MM.1S (cell line): ENCODE data around the gene MRPL1.

Experiments used
- DNase-seq: peaks from one replicate; pipeline ENCODE4 v3.0.0-alpha.2; 2015
- H2AFZ ChIP-seq: fragments of 300-600 bp; sonication (generic); 2 replicates; pipeline ENCODE4 v1.6.0; 2016; ENCODE audit warnings: antibody characterized with exemption, low read length
- H3F3A ChIP-seq: fragments of 300-600 bp; sonication (generic); 2 replicates; pipeline ENCODE4 v1.6.1; 2016; ENCODE audit warnings: mild to moderate bottlenecking, antibody characterized with exemption, low read length, moderate library complexity, mixed read lengths; ENCODE audit not compliant: insufficient read depth
- H3K27ac ChIP-seq: fragments of 300-600 bp; sonication (generic); 2 replicates; pipeline ENCODE4 v1.5.1; 2016; ENCODE audit warnings: mild to moderate bottlenecking, low read length
- H3K27me3 ChIP-seq: fragments of 300-600 bp; sonication (generic); replicated peaks from 2 replicates; pipeline ENCODE4 v1.6.0; 2016; ENCODE audit warnings: low read length; ENCODE audit not compliant: insufficient read depth
- H3K36me3 ChIP-seq: fragments of 300-600 bp; sonication (generic); replicated peaks from 2 replicates; pipeline ENCODE4 v1.6.1; 2016; ENCODE audit warnings: mild to moderate bottlenecking, low read length, mixed read lengths; ENCODE audit not compliant: insufficient read depth
- H3K4me1 ChIP-seq: fragments of 300-600 bp; sonication (generic); 2 replicates; pipeline ENCODE4 v1.6.1; 2016; ENCODE audit warnings: low read length, mixed read lengths
- H3K4me2 ChIP-seq: fragments of 300-600 bp; sonication (generic); 2 replicates; pipeline ENCODE4 v1.6.0; 2016; ENCODE audit warnings: low read depth, low read length
- H3K4me3 ChIP-seq: fragments of 300-600 bp; sonication (generic); 2 replicates; pipeline ENCODE4 v1.5.1; 2016; ENCODE audit warnings: low read length, mixed read lengths
- H3K79me2 ChIP-seq: fragments of 300-600 bp; sonication (generic); 2 replicates; pipeline ENCODE4 v1.6.1; 2016; ENCODE audit warnings: mixed run types, low read length, mixed read lengths
- H3K9ac ChIP-seq: fragments of 300-600 bp; sonication (generic); 2 replicates; pipeline ENCODE4 v1.6.1; 2016; ENCODE audit warnings: low read length, mixed read lengths
- H3K9me2 ChIP-seq: fragments of 300-600 bp; sonication (generic); replicated peaks from 2 replicates; pipeline ENCODE4 v1.6.1; 2016; ENCODE audit warnings: mild to moderate bottlenecking, low read length, mixed read lengths; ENCODE audit not compliant: insufficient read depth
- H3K9me3 ChIP-seq: fragments of 300-600 bp; sonication (generic); replicated peaks from 2 replicates; pipeline ENCODE4 v1.6.1; 2016; ENCODE audit warnings: mild to moderate bottlenecking, low read length, mixed read lengths; ENCODE audit not compliant: insufficient read depth
- H4K20me1 ChIP-seq: fragments of 300-600 bp; sonication (generic); 2 replicates; pipeline ENCODE4 v1.6.1; 2016; ENCODE audit warnings: mild to moderate bottlenecking, low read length, moderate library complexity, mixed read lengths; ENCODE audit not compliant: insufficient read depth
- CTCF ChIP-seq: fragments of 300-600 bp; sonication (generic); IDR thresholded peaks from 2 replicates; pipeline ENCODE4 v1.5.1; 2016; ENCODE audit warnings: antibody characterized with exemption, low read length, mixed read lengths
- EZH2 ChIP-seq: fragments of 300-600 bp; sonication (generic); optimal IDR thresholded peaks from 2 replicates; pipeline ENCODE3; 2017; ENCODE audit warnings: low read depth, mild to moderate bottlenecking, antibody characterized with exemption, low read length, mixed read lengths
- EZH2phosphoT487 ChIP-seq: fragments of 300-600 bp; sonication (generic); IDR thresholded peaks from 2 replicates; pipeline ENCODE4 v1.6.1; 2018; ENCODE audit warnings: antibody characterized with exemption, low read length

MRPL1 gene

DNA sequence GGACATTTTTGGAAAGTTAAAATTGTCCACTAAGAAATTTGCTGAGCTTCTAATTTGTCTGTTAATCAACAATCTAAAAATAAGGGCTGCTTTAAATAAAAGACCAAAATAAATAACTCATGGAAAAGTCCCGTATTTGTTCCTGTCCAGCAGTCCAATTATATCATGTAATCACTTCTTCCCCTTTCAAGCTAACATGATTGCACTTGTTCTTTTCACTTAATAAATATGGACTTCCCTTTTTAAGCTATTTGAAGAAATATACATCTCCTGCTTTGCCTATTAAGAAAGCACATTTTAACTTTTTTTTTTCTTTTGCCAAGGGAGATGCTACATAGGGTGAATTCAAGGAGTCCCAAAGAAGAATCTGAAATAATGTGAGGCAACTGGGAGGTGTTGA lies 138.9 kb downstream of the MRPL1 start:
- Histone ChIP-seq H3K27ac (no peak overlapping the region), H3K36me3 (no peaks in the 10 kb centered on the region), H4K20me1 (no peaks in the 10 kb centered on the region), H3K4me2 (no peak overlapping the region), H3K9me3 (no peaks in the 10 kb centered on the region), H3K27me3 (no peaks in the 10 kb centered on the region), H3K79me2 (no peaks in the 10 kb centered on the region), H3K9ac (no peak overlapping the region), H3K9me2 (no peaks in the 10 kb centered on the region), H3K4me3 (no peak overlapping the region), H2AFZ (no peak overlapping the region), H3K4me1 (no peaks in the 10 kb centered on the region), H3F3A (no peaks in the 10 kb centered on the region)
- TF ChIP-seq EZH2, result no peak
- TF ChIP-seq CTCF, result no peak
- no peak for TF ChIP-seq EZH2phosphoT487
- no peak for DNase-seq

- H3K4me2 ChIP-seq, result no peak overlapping the region
- TF ChIP-seq CTCF (no peak), EZH2 (no peak), EZH2phosphoT487 (no peak)
- no peaks in the 10 kb centered on the region for H3K27me3 ChIP-seq
- DNase-seq, result no peak
- H4K20me1 ChIP-seq, result no peaks in the 10 kb centered on the region
- H3K4me1 ChIP-seq, result no peaks in the 10 kb centered on the region
- no peak overlapping the region for H3K4me3 ChIP-seq
- no peak overlapping the region for H3K9ac ChIP-seq
- H3K36me3 ChIP-seq, result no peaks in the 10 kb centered on the region
- H3K9me2 ChIP-seq, result no peaks in the 10 kb centered on the region
- H3F3A ChIP-seq, result no peaks in the 10 kb centered on the region
- no peak overlapping the region for H2AFZ ChIP-seq
- no peaks in the 10 kb centered on the region for H3K9me3 ChIP-seq
- H3K79me2 ChIP-seq, result no peaks in the 10 kb centered on the region
- no peak overlapping the region for H3K27ac ChIP-seq
Measured at GRCh38 chr4:78002260-78002659, 139.6 kb downstream of the MRPL1 start.
